ENCODE measurements around the gene PRKN.

The PRKN gene

GRCh38 chr6:161921602-161922395, 805.8 kb downstream of the PRKN start:
- Histone ChIP-seq H3K9me3 (ENCODE audit: low read length) (no peaks in the 10 kb centered on the region), H3K4me3 (ENCODE audit: low read depth, low read length, poor library complexity, severe bottlenecking) (no peak overlapping the region), H3K9ac (ENCODE audit: low read length) (no peak overlapping the region), H3F3A (ENCODE audit: insufficient read depth, low read length) (no peaks in the 10 kb centered on the region), H3K4me2 (ENCODE audit: low read length) (no peak overlapping the region), H3K9me2 (ENCODE audit: low read depth, low read length) (no peaks in the 10 kb centered on the region), H3K79me2 (ENCODE audit: insufficient read depth, low read length) (no peaks in the 10 kb centered on the region), H3K36me3 (ENCODE audit: insufficient read depth, low read length) (no peaks in the 10 kb centered on the region), H3K4me1 (ENCODE audit: insufficient read depth, low read length, severe bottlenecking) (no peaks in the 10 kb centered on the region), H3K27me3 (ENCODE audit: insufficient read depth, low read length) (no peaks in the 10 kb centered on the region), H4K20me1 (ENCODE audit: insufficient read depth, low read length) (no peaks in the 10 kb centered on the region), H2AFZ (ENCODE audit: low read length) (no peak overlapping the region), H3K27ac (ENCODE audit: low read depth, low read length, poor library complexity, severe bottlenecking) (no peak overlapping the region)
- TF ChIP-seq CTCF (IDR thresholded peaks at IDR 0.05; ENCODE audit: low read length): no peak
- TF ChIP-seq EZH2 (IDR thresholded peaks at IDR 0.05; ENCODE audit: borderline replicate concordance, low read length): no peak

GRCh38 chr6:161919691-161920090, 807.9 kb downstream of the PRKN start:
- no peak for TF ChIP-seq CTCF (IDR thresholded peaks at IDR 0.05; ENCODE audit: low read length)
- no peak for TF ChIP-seq EZH2 (IDR thresholded peaks at IDR 0.05; ENCODE audit: borderline replicate concordance, low read length)
- Histone ChIP-seq H3K36me3 (ENCODE audit: insufficient read depth, low read length) (no peaks in the 10 kb centered on the region), H3K27ac (ENCODE audit: low read depth, low read length, poor library complexity, severe bottlenecking) (no peak overlapping the region)

GRCh38 chr6:161918628-161919205, 808.8 kb downstream of the PRKN start:
- no peaks in the 10 kb centered on the region for H3K27me3 ChIP-seq (ENCODE audit: insufficient read depth, low read length)
- H3K4me2 ChIP-seq (ENCODE audit: low read length): no peak overlapping the region
- H3K9me3 ChIP-seq (ENCODE audit: low read length): no peaks in the 10 kb centered on the region
- no peak overlapping the region for H3K27ac ChIP-seq (ENCODE audit: low read depth, low read length, poor library complexity, severe bottlenecking)
- H3F3A ChIP-seq (ENCODE audit: insufficient read depth, low read length): no peaks in the 10 kb centered on the region
- no peaks in the 10 kb centered on the region for H4K20me1 ChIP-seq (ENCODE audit: insufficient read depth, low read length)
- H3K9ac ChIP-seq (ENCODE audit: low read length): no peak overlapping the region
- no peaks in the 10 kb centered on the region for H3K9me2 ChIP-seq (ENCODE audit: low read depth, low read length)
- H2AFZ ChIP-seq (ENCODE audit: low read length): no peak overlapping the region
- no peaks in the 10 kb centered on the region for H3K4me1 ChIP-seq (ENCODE audit: insufficient read depth, low read length, severe bottlenecking)
- H3K4me3 ChIP-seq (ENCODE audit: low read depth, low read length, poor library complexity, severe bottlenecking): no peak overlapping the region
- no peaks in the 10 kb centered on the region for H3K36me3 ChIP-seq (ENCODE audit: insufficient read depth, low read length)
- no peak for TF ChIP-seq EZH2 (IDR thresholded peaks at IDR 0.05; ENCODE audit: borderline replicate concordance, low read length)
- TF ChIP-seq CTCF (IDR thresholded peaks at IDR 0.05; ENCODE audit: low read length): no peak
- no peaks in the 10 kb centered on the region for H3K79me2 ChIP-seq (ENCODE audit: insufficient read depth, low read length)

More at GRCh38 chr6:161919691-161920090, 807.9 kb downstream of the PRKN start:
- H3K27me3 ChIP-seq (ENCODE audit: insufficient read depth, low read length): no peaks in the 10 kb centered on the region
- H3K9me3 ChIP-seq (ENCODE audit: low read length): no peaks in the 10 kb centered on the region
- H3K4me3 ChIP-seq (ENCODE audit: low read depth, low read length, poor library complexity, severe bottlenecking): no peak overlapping the region
- no peak overlapping the region for H3K9ac ChIP-seq (ENCODE audit: low read length)
- no peaks in the 10 kb centered on the region for H3K9me2 ChIP-seq (ENCODE audit: low read depth, low read length)
- H3F3A ChIP-seq (ENCODE audit: insufficient read depth, low read length): no peaks in the 10 kb centered on the region
- H3K79me2 ChIP-seq (ENCODE audit: insufficient read depth, low read length): no peaks in the 10 kb centered on the region
- H3K4me1 ChIP-seq (ENCODE audit: insufficient read depth, low read length, severe bottlenecking): no peaks in the 10 kb centered on the region
- no peak overlapping the region for H2AFZ ChIP-seq (ENCODE audit: low read length)
- no peak overlapping the region for H3K4me2 ChIP-seq (ENCODE audit: low read length)
- H4K20me1 ChIP-seq (ENCODE audit: insufficient read depth, low read length): no peaks in the 10 kb centered on the region

Data from OCI-LY1 (cell line).